OCI-LY1 (cell line): Measurements from ENCODE around the gene FRAS1.
"Not testable (repeated sequence)": the region's sequence is repeated elsewhere in the genome, so short reads cannot be mapped to it uniquely, and the experiment has no call there.

ENCODE experiments used
- H2AFZ ChIP-seq: fragments of 200-600 bp; sonication (generic), shearing (Covaris generic); 2 replicates; pipeline ENCODE4 v1.6.0; 2014; ENCODE audit warnings: antibody characterized with exemption, mild to moderate bottlenecking, low read length
- H3F3A ChIP-seq: fragments of 200-600 bp; sonication (generic), shearing (Covaris generic); 2 replicates; pipeline ENCODE4 v1.6.0; 2014; ENCODE audit warnings: mild to moderate bottlenecking, antibody characterized with exemption, low read length, moderate library complexity; ENCODE audit not compliant: insufficient read depth
- H3K27ac ChIP-seq: fragments of 200-600 bp; sonication (generic); 2 replicates; pipeline ENCODE4 v1.5.1; 2014; ENCODE audit warnings: low read length, mixed run types, mild to moderate bottlenecking, low read depth; ENCODE audit not compliant: poor library complexity, severe bottlenecking
- H3K27me3 ChIP-seq: fragments of 200-600 bp; sonication (generic); 2 replicates; pipeline ENCODE4 v1.6.0; 2014; ENCODE audit warnings: antibody characterized with exemption, mild to moderate bottlenecking, low read length, moderate library complexity; ENCODE audit not compliant: insufficient read depth
- H3K36me3 ChIP-seq: fragments of 200-600 bp; sonication (generic); 2 replicates; pipeline ENCODE4 v1.6.1; 2014; ENCODE audit warnings: mild to moderate bottlenecking, antibody characterized with exemption, low read length, moderate library complexity, mixed read lengths; ENCODE audit not compliant: insufficient read depth
- H3K4me1 ChIP-seq: fragments of 200-600 bp; sonication (generic); 2 replicates; pipeline ENCODE4 v1.5.1; 2014; ENCODE audit warnings: mild to moderate bottlenecking, low read length, moderate library complexity; ENCODE audit not compliant: insufficient read depth, severe bottlenecking
- H3K4me2 ChIP-seq: fragments of 200-600 bp; sonication (generic), shearing (Covaris generic); 2 replicates; pipeline ENCODE4 v1.6.1; 2014; ENCODE audit warnings: low read length
- H3K4me3 ChIP-seq: fragments of 200-600 bp; sonication (generic); 2 replicates; pipeline ENCODE4 v1.5.1; 2014; ENCODE audit warnings: low read length, low read depth, mild to moderate bottlenecking, mixed read lengths; ENCODE audit not compliant: poor library complexity, severe bottlenecking
- H3K79me2 ChIP-seq: fragments of 200-600 bp; shearing (Covaris generic); 2 replicates; pipeline ENCODE4 v1.6.1; 2016; ENCODE audit warnings: mixed run types, low read length, mixed read lengths; ENCODE audit not compliant: insufficient read depth
- H3K9ac ChIP-seq: fragments of 200-600 bp; sonication (generic), shearing (Covaris generic); 2 replicates; pipeline ENCODE4 v1.6.1; 2014; ENCODE audit warnings: mild to moderate bottlenecking, low read length, mixed read lengths
- H3K9me2 ChIP-seq: fragments of 200-600 bp; sonication (generic), shearing (Covaris generic); 2 replicates; pipeline ENCODE4 v1.6.1; 2014; ENCODE audit warnings: low read depth, mild to moderate bottlenecking, low read length, mixed read lengths
- H3K9me3 ChIP-seq: fragments of 200-600 bp; shearing (Covaris generic); 2 replicates; pipeline ENCODE4 v1.6.1; 2014; ENCODE audit warnings: low read length, mixed read lengths
- H4K20me1 ChIP-seq: fragments of 200-600 bp; sonication (generic), shearing (Covaris generic); 2 replicates; pipeline ENCODE4 v1.6.0; 2016; ENCODE audit warnings: mild to moderate bottlenecking, low read length; ENCODE audit not compliant: insufficient read depth
- CTCF ChIP-seq: fragments of 200-600 bp; sonication (generic), shearing (Covaris generic); IDR thresholded peaks from 2 replicates; pipeline ENCODE4 v1.5.1; 2017; ENCODE audit warnings: mild to moderate bottlenecking, antibody characterized with exemption, low read length, moderate library complexity, mixed read lengths
- EZH2 ChIP-seq: fragments of 200-600 bp; sonication (generic), shearing (Covaris generic); IDR thresholded peaks from 2 replicates; pipeline ENCODE4 v1.8.0; 2017; ENCODE audit warnings: borderline replicate concordance, mixed run types, mild to moderate bottlenecking, antibody characterized with exemption, low read length, moderate library complexity, mixed read lengths

Gene FRAS1

GRCh38 chr4:78205591-78205990 is 148.5 kb downstream of the FRAS1 start:
- Histone ChIP-seq H4K20me1 (no peaks in the 10 kb centered on the region), H3K4me1 (no peaks in the 10 kb centered on the region), H3K27ac (no peak overlapping the region), H3K9me2 (no peaks in the 10 kb centered on the region), H3K4me2 (no peak overlapping the region), H3K4me3 (no peak overlapping the region), H3K27me3 (no peaks in the 10 kb centered on the region), H2AFZ (no peak overlapping the region), H3K79me2 (no peaks in the 10 kb centered on the region), H3F3A (no peaks in the 10 kb centered on the region), H3K9ac (no peak overlapping the region), H3K36me3 (no peaks in the 10 kb centered on the region), H3K9me3 (no peaks in the 10 kb centered on the region)
- no peak for TF ChIP-seq CTCF
- no peak for TF ChIP-seq EZH2

GRCh38 chr4:78207541-78207940 is 150.4 kb downstream of the FRAS1 start:
- H3K9me3 ChIP-seq = no peaks in the 10 kb centered on the region
- H3K36me3 ChIP-seq = no peaks in the 10 kb centered on the region
- TF ChIP-seq EZH2 (no peak), CTCF (no peak)
- no peak overlapping the region for H3K9ac ChIP-seq
- no peaks in the 10 kb centered on the region for H3K4me1 ChIP-seq
- no peaks in the 10 kb centered on the region for H3K79me2 ChIP-seq
- no peaks in the 10 kb centered on the region for H4K20me1 ChIP-seq
- H3K27me3 ChIP-seq = no peaks in the 10 kb centered on the region
- no peak overlapping the region for H2AFZ ChIP-seq
- no peak overlapping the region for H3K4me2 ChIP-seq
- H3K4me3 ChIP-seq = no peak overlapping the region
- H3K27ac ChIP-seq = no peak overlapping the region
- no peaks in the 10 kb centered on the region for H3F3A ChIP-seq
- no peaks in the 10 kb centered on the region for H3K9me2 ChIP-seq

GRCh38 chr4:78207951-78208350 is 150.8 kb downstream of the FRAS1 start:
- H4K20me1 ChIP-seq = no peaks in the 10 kb centered on the region
- H3K9ac ChIP-seq = no peak overlapping the region
- no peaks in the 10 kb centered on the region for H3K27me3 ChIP-seq
- H3K4me3 ChIP-seq = no peak overlapping the region
- H3K27ac ChIP-seq = no peak overlapping the region
- no peaks in the 10 kb centered on the region for H3K4me1 ChIP-seq
- no peaks in the 10 kb centered on the region for H3F3A ChIP-seq
- no peaks in the 10 kb centered on the region for H3K9me3 ChIP-seq
- H3K9me2 ChIP-seq = no peaks in the 10 kb centered on the region
- no peak overlapping the region for H3K4me2 ChIP-seq
- no peaks in the 10 kb centered on the region for H3K36me3 ChIP-seq
- H2AFZ ChIP-seq = no peak overlapping the region
- no peak for TF ChIP-seq CTCF
- TF ChIP-seq EZH2 = no peak
- no peaks in the 10 kb centered on the region for H3K79me2 ChIP-seq

- not testable (repeated sequence) for H3K9me2 ChIP-seq, H3K4me2 ChIP-seq, H3K79me2 ChIP-seq, H3K4me3 ChIP-seq, H4K20me1 ChIP-seq, H3K9me3 ChIP-seq, H3K4me1 ChIP-seq, H3F3A ChIP-seq, H3K36me3 ChIP-seq, H3K9ac ChIP-seq, H3K27ac ChIP-seq, H3K27me3 ChIP-seq, H2AFZ ChIP-seq
Observed at GRCh38 chr4:78208896-78209295, 151.8 kb downstream of the FRAS1 start.
